H9 (cell line): Measurements from ENCODE around the gene XCL2. TPM values are rescaled to one million over a fixed set of nuclear protein-coding genes. Genes with fewer than 3 reads are reported as not detected.

Source experiments
- DNase-seq: peaks from one replicate; pipeline ENCODE4 v3.0.0-alpha.2; 2017
- H2AFZ ChIP-seq: one replicate; pipeline ENCODE4 v1.6.1; 2013; ENCODE audit warnings: mild to moderate bottlenecking, low read length, control low read depth, moderate library complexity
- H2AK5ac ChIP-seq: 2 replicates; pipeline ENCODE4 v1.6.1; 2013; ENCODE audit warnings: low read length, control low read depth, mixed read lengths; ENCODE audit not compliant: insufficient read length
- H2BK120ac ChIP-seq: one replicate; pipeline ENCODE4 v1.6.1; 2013; ENCODE audit warnings: low read depth, mild to moderate bottlenecking, low read length, control low read depth, inconsistent platforms; ENCODE audit not compliant: poor library complexity, severe bottlenecking
- H2BK12ac ChIP-seq: 2 replicates; pipeline ENCODE4 v1.6.1; 2013; ENCODE audit warnings: low read length, control low read depth, mixed read lengths, low read depth; ENCODE audit not compliant: insufficient read length
- H2BK15ac ChIP-seq: 2 replicates; pipeline ENCODE4 v1.6.1; 2013; ENCODE audit warnings: low read depth, low read length, control low read depth
- H2BK20ac ChIP-seq: one replicate; pipeline ENCODE4 v1.6.1; 2013; ENCODE audit warnings: low read depth, mild to moderate bottlenecking, low read length, control low read depth, inconsistent platforms; ENCODE audit not compliant: poor library complexity, severe bottlenecking
- H2BK5ac ChIP-seq: 2 replicates; pipeline ENCODE4 v1.6.1; 2013; ENCODE audit warnings: low read length, control low read depth, mixed read lengths; ENCODE audit not compliant: insufficient read length
- H3K14ac ChIP-seq: 2 replicates; pipeline ENCODE4 v1.6.1; 2013; ENCODE audit warnings: low read length, control low read depth; ENCODE audit not compliant: insufficient read depth
- H3K18ac ChIP-seq: 2 replicates; pipeline ENCODE4 v1.6.1; 2013; ENCODE audit warnings: low read depth, mild to moderate bottlenecking, mixed read lengths, low read length, control low read depth; ENCODE audit not compliant: insufficient read length
- H3K23ac ChIP-seq: 2 replicates; pipeline ENCODE4 v1.6.1; 2013; ENCODE audit warnings: low read length, control low read depth, mixed read lengths, low read depth; ENCODE audit not compliant: insufficient read length
- H3K23me2 ChIP-seq: 2 replicates; pipeline ENCODE4 v1.6.1; 2013; ENCODE audit warnings: low read depth, mild to moderate bottlenecking, mixed read lengths, low read length, control low read depth; ENCODE audit not compliant: insufficient read length, poor library complexity, severe bottlenecking
- H3K27ac ChIP-seq: 2 replicates; pipeline ENCODE4 v1.5.1; 2013; ENCODE audit warnings: low read length, control low read depth, mixed read lengths, low read depth; ENCODE audit not compliant: insufficient read length
- H3K27me3 ChIP-seq: 2 replicates; pipeline ENCODE4 v1.6.1; 2013; ENCODE audit warnings: low read length, control low read depth, inconsistent platforms; ENCODE audit not compliant: insufficient read depth
- H3K4ac ChIP-seq: 2 replicates; pipeline ENCODE4 v1.6.1; 2013; ENCODE audit warnings: low read depth, mild to moderate bottlenecking, control low read depth, inconsistent platforms, low read length, moderate library complexity
- H3K4me1 ChIP-seq: 2 replicates; pipeline ENCODE4 v1.6.1; 2013; ENCODE audit warnings: low read length, control low read depth, inconsistent platforms; ENCODE audit not compliant: insufficient read depth
- H3K4me2 ChIP-seq: 2 replicates; pipeline ENCODE4 v1.6.1; 2013; ENCODE audit warnings: low read length, control low read depth, mixed read lengths; ENCODE audit not compliant: insufficient read length, insufficient read depth
- H3K56ac ChIP-seq: 2 replicates; pipeline ENCODE4 v1.6.1; 2013; ENCODE audit warnings: low read depth, mild to moderate bottlenecking, mixed read lengths, low read length, control low read depth; ENCODE audit not compliant: insufficient read length
- H3K79me1 ChIP-seq: 2 replicates; pipeline ENCODE4 v1.6.1; 2013; ENCODE audit warnings: low read depth, mild to moderate bottlenecking, moderate library complexity, low read length, control low read depth, inconsistent platforms; ENCODE audit not compliant: insufficient read depth, poor library complexity, severe bottlenecking
- H3K79me2 ChIP-seq: 2 replicates; pipeline ENCODE4 v1.6.1; 2013; ENCODE audit warnings: low read length, control low read depth, inconsistent platforms; ENCODE audit not compliant: insufficient read depth
- H3K9ac ChIP-seq: 2 replicates; pipeline ENCODE4 v1.6.1; 2013; ENCODE audit warnings: low read length, control low read depth, mixed read lengths; ENCODE audit not compliant: insufficient read length; ENCODE audit errors: extremely low read depth
- H3K9me3 ChIP-seq: one replicate; pipeline ENCODE4 v1.6.1; 2013; ENCODE audit warnings: low read depth, low read length, inconsistent platforms; ENCODE audit not compliant: control insufficient read depth
- H3T11ph ChIP-seq: one replicate; pipeline ENCODE4 v1.6.1; 2013; ENCODE audit warnings: mild to moderate bottlenecking, low read length, control low read depth, inconsistent platforms
- H4K20me1 ChIP-seq: one replicate; pipeline ENCODE4 v1.6.1; 2013; ENCODE audit not compliant: control insufficient read depth, insufficient read length, insufficient read depth
- H4K5ac ChIP-seq: 2 replicates; pipeline ENCODE4 v1.6.1; 2013; ENCODE audit warnings: low read depth, mild to moderate bottlenecking, mixed read lengths, low read length, control low read depth; ENCODE audit not compliant: insufficient read length
- H4K8ac ChIP-seq: replicated peaks from 2 replicates; pipeline ENCODE4 v1.6.1; 2013; ENCODE audit warnings: low read length, control low read depth, mixed read lengths, low read depth; ENCODE audit not compliant: insufficient read length
- H4K91ac ChIP-seq: 2 replicates; pipeline ENCODE4 v1.6.1; 2013; ENCODE audit warnings: low read depth, mild to moderate bottlenecking, moderate library complexity, mixed read lengths, low read length, control low read depth; ENCODE audit not compliant: insufficient read length
- H3K27ac Mint-ChIP-seq, 3 experiments: 2 replicates in 2 of 3; 3 replicates in 1 of 3; pipeline ENCODE4 v1.8.0; 2020 to 2021; ENCODE audit warnings: mixed read lengths in 3 of 3, mild to moderate bottlenecking in 1 of 3, moderate library complexity in 1 of 3
- H3K27me3 Mint-ChIP-seq: 2 replicates; pipeline ENCODE4 v1.8.0; 2021; ENCODE audit warnings: low read depth, mild to moderate bottlenecking, moderate library complexity, mixed read lengths
- H3K36me3 Mint-ChIP-seq, 3 experiments: 2 replicates in 2 of 3; 3 replicates in 1 of 3; pipeline ENCODE4 v1.8.0; 2020 to 2021; ENCODE audit warnings: low read depth in 3 of 3, mixed read lengths in 3 of 3; ENCODE audit not compliant: insufficient read depth in 1 of 3
- H3K4me1 Mint-ChIP-seq, 2 experiments: 2 replicates each; pipeline ENCODE4 v1.8.0; 2020; ENCODE audit warnings: mixed read lengths in 2 of 2
- H3K4me3 Mint-ChIP-seq, 2 experiments: 2 replicates in 1 of 2; 3 replicates in 1 of 2; pipeline ENCODE4 v1.8.0; 2020 to 2021; ENCODE audit warnings: mild to moderate bottlenecking in 2 of 2, mixed read lengths in 2 of 2, moderate library complexity in 1 of 2
- H3K9me3 Mint-ChIP-seq, 2 experiments: 2 replicates in 1 of 2; 3 replicates in 1 of 2; pipeline ENCODE4 v1.8.0; 2020; ENCODE audit warnings: mild to moderate bottlenecking in 2 of 2, mixed read lengths in 2 of 2, moderate library complexity in 1 of 2
- WGBS: extraction: QIAGEN DNeasy Blood & Tissue Kit; methylation state at CpG from one replicate; pipeline ENCODE4 v1.1.7; 2013; ENCODE audit warnings: missing lambda C conversion rate, low lambda C conversion rate, mixed read lengths; ENCODE audit not compliant: insufficient read length; ENCODE audit errors: extremely low coverage; 5-methylcytosine and 5-hydroxymethylcytosine counted together
- total RNA-seq: library from RNA; stranded (reverse); gene quantifications from 2 replicates; pipeline ENCODE4 v1.2.1, GENCODE V29; 2021
- TF ChIP-seq, protein P1 (sequence below): fragments of 200-600 bp; sonication (generic); conservative IDR thresholded peaks from 3 replicates; pipeline ENCODE4 v1.8.0; 2021; ENCODE audit warnings: antibody characterized with exemption, mild to moderate bottlenecking

The XCL2 gene
- total RNA-seq, 1 experiment from 2014 or later, result not detected

DNA sequence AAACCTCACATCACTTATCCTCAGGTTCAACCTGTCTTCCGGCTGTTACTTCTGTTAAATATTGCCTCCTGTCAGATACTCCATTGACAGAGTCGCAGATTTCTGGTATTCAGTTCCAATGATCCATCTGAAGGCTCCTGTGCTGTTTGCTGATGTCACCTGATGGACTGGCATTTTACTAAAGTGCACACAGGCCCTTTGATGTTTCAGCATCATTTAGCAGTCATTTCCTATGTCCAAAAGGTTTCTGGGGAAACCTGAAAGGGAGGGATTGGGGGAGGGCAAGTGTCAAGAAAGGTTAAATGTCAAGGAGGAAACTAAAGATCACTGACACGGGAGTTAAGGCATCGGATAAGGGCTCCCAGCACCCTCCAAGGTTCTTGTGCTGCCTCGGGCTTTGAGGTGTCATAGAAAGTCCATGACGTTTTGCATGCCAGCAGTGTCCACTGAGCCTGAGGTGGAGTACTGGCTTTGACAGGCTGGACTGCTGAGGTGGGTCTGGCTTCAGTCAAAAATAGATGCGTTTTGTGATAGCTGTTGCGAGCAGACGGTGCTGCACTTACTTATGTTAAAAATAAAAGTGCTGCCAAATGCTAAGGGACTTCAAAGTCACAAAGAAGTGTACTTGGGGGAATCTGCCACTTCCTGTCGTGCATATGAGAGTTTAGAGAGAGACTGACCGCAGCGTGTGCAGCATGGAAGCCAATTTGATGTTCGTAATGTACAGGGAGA is 30.8 kb downstream of the XCL2 start:
- Mint-ChIP-seq H3K36me3 (no peaks in the 10 kb centered on the region), H3K4me3 (no peak overlapping the region), H3K27ac (no peak overlapping the region), H3K27me3 (no peaks in the 10 kb centered on the region), H3K9me3 (no peaks in the 10 kb centered on the region), H3K4me1 (peaks cover 0 to 4% of the 10 kb centered on the region in 2 experiments; a peak in 2 of 4 replicates)
- no peak overlapping the region for H2BK5ac ChIP-seq
- H3K79me2 ChIP-seq, result no peaks in the 10 kb centered on the region
- H2BK15ac ChIP-seq, result no peak overlapping the region
- no peak overlapping the region for H2AFZ ChIP-seq
- TF ChIP-seq, protein P1, sequence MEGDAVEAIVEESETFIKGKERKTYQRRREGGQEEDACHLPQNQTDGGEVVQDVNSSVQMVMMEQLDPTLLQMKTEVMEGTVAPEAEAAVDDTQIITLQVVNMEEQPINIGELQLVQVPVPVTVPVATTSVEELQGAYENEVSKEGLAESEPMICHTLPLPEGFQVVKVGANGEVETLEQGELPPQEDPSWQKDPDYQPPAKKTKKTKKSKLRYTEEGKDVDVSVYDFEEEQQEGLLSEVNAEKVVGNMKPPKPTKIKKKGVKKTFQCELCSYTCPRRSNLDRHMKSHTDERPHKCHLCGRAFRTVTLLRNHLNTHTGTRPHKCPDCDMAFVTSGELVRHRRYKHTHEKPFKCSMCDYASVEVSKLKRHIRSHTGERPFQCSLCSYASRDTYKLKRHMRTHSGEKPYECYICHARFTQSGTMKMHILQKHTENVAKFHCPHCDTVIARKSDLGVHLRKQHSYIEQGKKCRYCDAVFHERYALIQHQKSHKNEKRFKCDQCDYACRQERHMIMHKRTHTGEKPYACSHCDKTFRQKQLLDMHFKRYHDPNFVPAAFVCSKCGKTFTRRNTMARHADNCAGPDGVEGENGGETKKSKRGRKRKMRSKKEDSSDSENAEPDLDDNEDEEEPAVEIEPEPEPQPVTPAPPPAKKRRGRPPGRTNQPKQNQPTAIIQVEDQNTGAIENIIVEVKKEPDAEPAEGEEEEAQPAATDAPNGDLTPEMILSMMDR, result no peak
- H2BK20ac ChIP-seq, result no peak overlapping the region
- no peak overlapping the region for H3K14ac ChIP-seq
- no peaks in the 10 kb centered on the region for H4K20me1 ChIP-seq
- H2BK120ac ChIP-seq, result no peak overlapping the region
- WGBS, result no CpG with 5 or more reads among the region's 13 CpGs
- no peak overlapping the region for H3K27ac ChIP-seq
- H4K5ac ChIP-seq, result no peak overlapping the region
- H3K9ac ChIP-seq, result no peak overlapping the region
- no peak for DNase-seq
- no peak overlapping the region for H3K23ac ChIP-seq
- H3K79me1 ChIP-seq, result no peaks in the 10 kb centered on the region
- H3K23me2 ChIP-seq, result no peaks in the 10 kb centered on the region
- H3T11ph ChIP-seq, result no peak overlapping the region
- H2BK12ac ChIP-seq, result no peak overlapping the region
- no peak overlapping the region for H3K4ac ChIP-seq
- H3K18ac ChIP-seq, result no peak overlapping the region
- H3K27me3 ChIP-seq, result no peaks in the 10 kb centered on the region
- no peak overlapping the region for H2AK5ac ChIP-seq
- no peaks in the 10 kb centered on the region for H3K9me3 ChIP-seq
- no peak overlapping the region for H4K8ac ChIP-seq
- H3K56ac ChIP-seq, result no peak overlapping the region
- no peak overlapping the region for H4K91ac ChIP-seq
- H3K4me2 ChIP-seq, result no peak overlapping the region
- H3K4me1 ChIP-seq, result no peaks in the 10 kb centered on the region
